Trophoblast cell (in vitro differentiated cells and primary cell): ENCODE data around the gene JARID2.

ENCODE experiments used
- DNase-seq, 2 donors: peaks; one replicate each; pipeline ENCODE4 v3.0.0-alpha.2; 2016
- H2AFZ ChIP-seq: 2 replicates; pipeline ENCODE4 v1.6.1; 2013; ENCODE audit warnings: low read length, moderate library complexity, mild to moderate bottlenecking; ENCODE audit not compliant: insufficient read depth, poor library complexity
- H2AK5ac ChIP-seq: 2 replicates; pipeline ENCODE4 v1.6.1; 2013; ENCODE audit warnings: mild to moderate bottlenecking, low read length
- H2BK120ac ChIP-seq: 2 replicates; pipeline ENCODE4 v1.6.1; 2013; ENCODE audit warnings: low read length, mild to moderate bottlenecking, moderate library complexity; ENCODE audit not compliant: insufficient read depth, poor library complexity
- H2BK12ac ChIP-seq: 2 replicates; pipeline ENCODE4 v1.6.1; 2013; ENCODE audit warnings: mild to moderate bottlenecking, low read length, moderate library complexity
- H2BK5ac ChIP-seq: 2 replicates; pipeline ENCODE4 v1.6.1; 2013; ENCODE audit warnings: low read length, low read depth, moderate library complexity, mild to moderate bottlenecking; ENCODE audit not compliant: poor library complexity
- H3K14ac ChIP-seq: 2 replicates; pipeline ENCODE4 v1.6.1; 2013; ENCODE audit warnings: mild to moderate bottlenecking, low read length
- H3K18ac ChIP-seq: 2 replicates; pipeline ENCODE4 v1.6.1; 2013; ENCODE audit warnings: mild to moderate bottlenecking, low read length
- H3K23ac ChIP-seq: 2 replicates; pipeline ENCODE4 v1.6.1; 2013; ENCODE audit warnings: low read length
- H3K27ac ChIP-seq: 2 replicates; pipeline ENCODE4 v1.5.1; 2013; ENCODE audit warnings: low read depth, mild to moderate bottlenecking, inconsistent platforms, low read length, moderate library complexity
- H3K27me3 ChIP-seq: 2 replicates; pipeline ENCODE4 v1.6.1; 2013; ENCODE audit warnings: inconsistent platforms, mild to moderate bottlenecking, low read length, moderate library complexity; ENCODE audit not compliant: insufficient read depth
- H3K36me3 ChIP-seq, 2 experiments: 1 replicate in 1 of 2; 2 replicates in 1 of 2; pipeline ENCODE4 v1.6.1; 2013; ENCODE audit warnings: low read length in 2 of 2, mild to moderate bottlenecking in 2 of 2, moderate library complexity in 1 of 2; ENCODE audit not compliant: insufficient read depth in 2 of 2, control insufficient read depth in 1 of 2
- H3K4ac ChIP-seq: 2 replicates; pipeline ENCODE4 v1.6.1; 2013; ENCODE audit warnings: low read depth, mild to moderate bottlenecking, low read length, moderate library complexity
- H3K4me1 ChIP-seq, 2 experiments: 1 replicate in 1 of 2; 2 replicates in 1 of 2; pipeline ENCODE4 v1.6.1; 2013; ENCODE audit warnings: low read length in 2 of 2, mild to moderate bottlenecking in 2 of 2, moderate library complexity in 1 of 2; ENCODE audit not compliant: insufficient read depth in 2 of 2, control insufficient read depth in 1 of 2
- H3K4me2 ChIP-seq: 2 replicates; pipeline ENCODE4 v1.6.1; 2013; ENCODE audit warnings: inconsistent platforms, mild to moderate bottlenecking, low read length, moderate library complexity
- H3K4me3 ChIP-seq: 2 replicates; pipeline ENCODE4 v1.5.1; 2013; ENCODE audit warnings: mild to moderate bottlenecking, low read depth, low read length, inconsistent platforms
- H3K79me1 ChIP-seq: one replicate; pipeline ENCODE4 v1.6.1; 2013; ENCODE audit warnings: low read length
- H3K79me2 ChIP-seq: 2 replicates; pipeline ENCODE4 v1.6.1; 2013; ENCODE audit warnings: low read length, mild to moderate bottlenecking; ENCODE audit not compliant: control insufficient read depth, insufficient read depth, poor library complexity
- H3K9ac ChIP-seq: 2 replicates; pipeline ENCODE4 v1.6.1; 2013; ENCODE audit warnings: mild to moderate bottlenecking, low read length
- H3K9me3 ChIP-seq: 2 replicates; pipeline ENCODE4 v1.6.1; 2013; ENCODE audit warnings: low read depth, mild to moderate bottlenecking, control low read depth, inconsistent platforms, low read length; ENCODE audit not compliant: insufficient read depth
- H4K12ac ChIP-seq: 2 replicates; pipeline ENCODE4 v1.6.1; 2013; ENCODE audit warnings: low read depth, mild to moderate bottlenecking, low read length, moderate library complexity
- H4K8ac ChIP-seq: 2 replicates; pipeline ENCODE4 v1.6.1; 2013; ENCODE audit warnings: low read depth, mild to moderate bottlenecking, low read length, moderate library complexity
- H4K91ac ChIP-seq: one replicate; pipeline ENCODE4 v1.6.1; 2013; ENCODE audit warnings: low read depth, mild to moderate bottlenecking, low read length, moderate library complexity
- WGBS: extraction: QIAGEN DNeasy Blood & Tissue Kit; methylation state at CpG from one replicate; pipeline ENCODE4 v1.1.7; 2013; ENCODE audit warnings: missing lambda C conversion rate; ENCODE audit not compliant: insufficient read length, insufficient coverage; ENCODE audit errors: extremely low coverage; 5-methylcytosine and 5-hydroxymethylcytosine counted together

JARID2 gene

GRCh38 chr6:15401769-15402250 is 155.9 kb downstream of the JARID2 start:
- H3K23ac ChIP-seq = no peak overlapping the region
- no peak overlapping the region for H4K8ac ChIP-seq
- WGBS = no CpG with 5 or more reads among the region's 2 CpGs
- no peaks in the 10 kb centered on the region for H3K36me3 ChIP-seq
- no peak overlapping the region for H2BK12ac ChIP-seq
- no peak overlapping the region for H3K4me3 ChIP-seq
- H2AFZ ChIP-seq = no peak overlapping the region
- H3K27me3 ChIP-seq = no peaks in the 10 kb centered on the region
- H3K4me1 ChIP-seq = peaks cover 11 to 13% of the 10 kb centered on the region in 2 experiments
- no peaks in the 10 kb centered on the region for H3K79me1 ChIP-seq
- H3K9ac ChIP-seq = no peak overlapping the region
- H3K4me2 ChIP-seq = no peak overlapping the region
- no peaks in the 10 kb centered on the region for H3K9me3 ChIP-seq
- no peak overlapping the region for H3K18ac ChIP-seq
- H3K27ac ChIP-seq = no peak overlapping the region
- H2BK120ac ChIP-seq = no peak overlapping the region
- no peak overlapping the region for H4K12ac ChIP-seq
- H3K4ac ChIP-seq = peak overlapping the region; percentile 37
- no peak overlapping the region for H2BK5ac ChIP-seq
- peak in 1 of 2 donors; percentile 43 for DNase-seq
- H4K91ac ChIP-seq = no peak overlapping the region
- no peak overlapping the region for H2AK5ac ChIP-seq
- H3K79me2 ChIP-seq = peaks cover 4% of the 10 kb centered on the region
- H3K14ac ChIP-seq = no peak overlapping the region

GRCh38 chr6:15402406-15403045 is 156.7 kb downstream of the JARID2 start:
- Histone ChIP-seq H3K36me3 (no peaks in the 10 kb centered on the region), H2BK5ac (no peak overlapping the region), H3K9ac (no peak overlapping the region), H4K12ac (no peak overlapping the region), H2AK5ac (no peak overlapping the region), H3K4ac (no peak overlapping the region), H3K18ac (no peak overlapping the region), H3K79me1 (no peaks in the 10 kb centered on the region), H4K8ac (no peak overlapping the region), H2BK120ac (no peak overlapping the region), H3K4me1 (peaks cover 11 to 13% of the 10 kb centered on the region in 2 experiments), H3K27ac (no peak overlapping the region), H2AFZ (no peak overlapping the region), H3K23ac (no peak overlapping the region), H3K79me2 (peaks cover 5% of the 10 kb centered on the region), H3K9me3 (no peaks in the 10 kb centered on the region), H3K4me3 (no peak overlapping the region), H4K91ac (no peak overlapping the region), H2BK12ac (no peak overlapping the region), H3K4me2 (no peak overlapping the region), H3K14ac (no peak overlapping the region), H3K27me3 (no peaks in the 10 kb centered on the region)
- WGBS = no CpG with 5 or more reads among the region's 9 CpGs
- DNase-seq = no peak

- Histone ChIP-seq H3K9me3 (no peaks in the 10 kb centered on the region), H3K79me1 (no peaks in the 10 kb centered on the region), H3K27ac (no peak overlapping the region), H3K23ac (no peak overlapping the region), H3K79me2 (peaks cover 5% of the 10 kb centered on the region), H2AK5ac (no peak overlapping the region), H4K8ac (no peak overlapping the region), H2BK5ac (no peak overlapping the region), H3K4ac (no peak overlapping the region), H2BK12ac (no peak overlapping the region), H3K14ac (no peak overlapping the region), H3K4me3 (no peak overlapping the region), H2AFZ (no peak overlapping the region), H4K12ac (no peak overlapping the region), H4K91ac (no peak overlapping the region), H3K18ac (no peak overlapping the region), H3K4me2 (no peak overlapping the region), H3K9ac (no peak overlapping the region), H3K4me1 (peaks cover 11 to 14% of the 10 kb centered on the region in 2 experiments), H3K27me3 (no peaks in the 10 kb centered on the region), H3K36me3 (no peaks in the 10 kb centered on the region), H2BK120ac (no peak overlapping the region)
- no CpG with 5 or more reads among the region's 6 CpGs for WGBS
- no peak for DNase-seq
Measured at GRCh38 chr6:15403094-15403755, 157.4 kb downstream of the JARID2 start.

- Histone ChIP-seq H3K36me3 (no peaks in the 10 kb centered on the region), H3K79me1 (no peaks in the 10 kb centered on the region), H4K91ac (no peak overlapping the region), H3K4me2 (no peak overlapping the region), H2BK120ac (no peak overlapping the region), H2BK12ac (no peak overlapping the region), H3K27ac (no peak overlapping the region), H3K4me3 (no peak overlapping the region), H3K9me3 (no peaks in the 10 kb centered on the region), H3K9ac (no peak overlapping the region), H3K27me3 (no peaks in the 10 kb centered on the region), H4K8ac (no peak overlapping the region), H2BK5ac (no peak overlapping the region), H3K18ac (no peak overlapping the region), H3K4me1 (peaks cover 11 to 17% of the 10 kb centered on the region in 2 experiments), H4K12ac (no peak overlapping the region), H2AK5ac (no peak overlapping the region), H3K79me2 (peaks cover 3% of the 10 kb centered on the region), H3K23ac (no peak overlapping the region), H2AFZ (no peak overlapping the region), H3K14ac (no peak overlapping the region), H3K4ac (no peak overlapping the region)
- DNase-seq = no peak
Measured at GRCh38 chr6:15404685-15404980, 158.8 kb downstream of the JARID2 start.
